Measurements from ENCODE around the gene CMKLR1.

CMKLR1 gene

GRCh38 chr12:108297895-108298760 is 41.0 kb downstream of the CMKLR1 start:
- DNase-seq, result no peak

- no peak for DNase-seq
Observed at GRCh38 chr12:108297424-108297823, 41.7 kb downstream of the CMKLR1 start.

- no peak for DNase-seq
Observed at GRCh38 chr12:108296945-108297344, 42.2 kb downstream of the CMKLR1 start.

- DNase-seq, result no peak
Observed at GRCh38 chr12:108295641-108296040, 43.5 kb downstream of the CMKLR1 start.

- DNase-seq, result no peak
Observed at GRCh38 chr12:108289350-108290161, 49.6 kb downstream of the CMKLR1 start.

GRCh38 chr12:108287227-108287626 is 51.9 kb downstream of the CMKLR1 start:
- DNase-seq, result no peak

GRCh38 chr12:108285016-108285415 is 54.1 kb downstream of the CMKLR1 start:
- no peak for DNase-seq

GRCh38 chr12:108284163-108284562 is 54.9 kb downstream of the CMKLR1 start:
- DNase-seq, result no peak

GRCh38 chr12:108282676-108283075 is 56.4 kb downstream of the CMKLR1 start:
- no peak for DNase-seq

- DNase-seq, result no peak
Observed at GRCh38 chr12:108282160-108282559, 57.0 kb downstream of the CMKLR1 start.

- no peak for DNase-seq
Observed at GRCh38 chr12:108277613-108278012, 61.5 kb downstream of the CMKLR1 start.

GRCh38 chr12:108273217-108273616 is 65.9 kb downstream of the CMKLR1 start:
- DNase-seq, result no peak

- DNase-seq, result no peak
Observed at GRCh38 chr12:108271951-108272872, 66.9 kb downstream of the CMKLR1 start.

- no peak for DNase-seq
Observed at GRCh38 chr12:108270849-108271143, 68.3 kb downstream of the CMKLR1 start.

- no peak for DNase-seq
Observed at GRCh38 chr12:108270035-108270848, 68.9 kb downstream of the CMKLR1 start.

GRCh38 chr12:108269224-108269623 is 69.9 kb downstream of the CMKLR1 start:
- no peak for DNase-seq

GRCh38 chr12:108268397-108268796 is 70.7 kb downstream of the CMKLR1 start:
- no peak for DNase-seq

GRCh38 chr12:108267450-108267849 is 71.7 kb downstream of the CMKLR1 start:
- DNase-seq, result no peak

- DNase-seq, result no peak
Observed at GRCh38 chr12:108266131-108266530, 73.0 kb downstream of the CMKLR1 start.

- no peak for DNase-seq
Observed at GRCh38 chr12:108265505-108265904, 73.6 kb downstream of the CMKLR1 start.

- DNase-seq, result no peak
Observed at GRCh38 chr12:108260969-108261368, 78.1 kb downstream of the CMKLR1 start.

GRCh38 chr12:108260039-108260438 is 79.1 kb downstream of the CMKLR1 start:
- DNase-seq, result no peak

Measured in activated CD8-positive, alpha-beta memory T cell treated with anti-CD3 and anti-CD28 coated beads for 24 hours (primary cell).